Fibroblast of skin of scalp (primary cell): ENCODE measurements around the gene FCN3.
"Not testable (repeated sequence)": the region's sequence is repeated elsewhere in the genome, so short reads cannot be mapped to it uniquely, and the experiment has no call there.

ENCODE experiments used
- DNase-seq: peaks from one replicate; pipeline ENCODE4 v3.0.0-alpha.2; 2013

FCN3 gene

DNA sequence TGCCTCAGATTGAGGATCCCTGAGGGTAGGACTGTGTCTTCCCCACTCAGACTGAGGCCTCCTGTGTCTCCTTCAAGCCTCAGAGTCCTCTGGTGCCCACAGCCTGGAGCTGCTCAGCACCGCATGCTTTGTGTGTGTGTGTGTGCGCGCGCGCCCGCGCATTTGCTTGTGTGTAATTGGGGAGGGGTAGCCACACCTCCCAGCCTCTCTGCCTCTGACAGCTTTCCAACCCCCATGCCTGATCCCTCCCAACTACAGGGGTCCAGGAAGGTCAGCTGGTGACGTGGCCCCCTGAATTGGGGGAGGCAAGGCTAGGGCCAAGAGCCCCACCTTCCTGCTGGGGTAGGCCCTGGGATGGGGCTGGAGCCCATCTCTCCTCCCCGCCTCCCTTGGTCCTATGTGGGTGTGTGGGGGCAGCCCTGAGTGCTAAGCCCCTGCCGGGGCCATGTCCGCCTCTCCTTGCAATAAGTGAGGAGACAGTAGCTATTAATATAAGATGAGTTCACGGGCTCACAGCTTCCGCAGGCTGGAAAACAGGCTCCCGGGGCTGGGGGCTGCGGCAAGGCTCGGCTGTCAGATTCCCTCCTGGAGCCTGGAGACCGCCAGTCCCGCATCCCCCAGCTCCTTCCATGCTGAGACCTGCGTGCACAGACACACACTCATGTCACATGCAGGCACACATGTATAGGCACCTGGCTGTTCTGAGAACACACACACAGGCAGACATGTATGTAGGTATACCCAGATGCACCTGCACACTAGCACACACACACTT lies 24.8 kb upstream of the FCN3 start:
- DNase-seq, result peak; percentile 40

DNA sequence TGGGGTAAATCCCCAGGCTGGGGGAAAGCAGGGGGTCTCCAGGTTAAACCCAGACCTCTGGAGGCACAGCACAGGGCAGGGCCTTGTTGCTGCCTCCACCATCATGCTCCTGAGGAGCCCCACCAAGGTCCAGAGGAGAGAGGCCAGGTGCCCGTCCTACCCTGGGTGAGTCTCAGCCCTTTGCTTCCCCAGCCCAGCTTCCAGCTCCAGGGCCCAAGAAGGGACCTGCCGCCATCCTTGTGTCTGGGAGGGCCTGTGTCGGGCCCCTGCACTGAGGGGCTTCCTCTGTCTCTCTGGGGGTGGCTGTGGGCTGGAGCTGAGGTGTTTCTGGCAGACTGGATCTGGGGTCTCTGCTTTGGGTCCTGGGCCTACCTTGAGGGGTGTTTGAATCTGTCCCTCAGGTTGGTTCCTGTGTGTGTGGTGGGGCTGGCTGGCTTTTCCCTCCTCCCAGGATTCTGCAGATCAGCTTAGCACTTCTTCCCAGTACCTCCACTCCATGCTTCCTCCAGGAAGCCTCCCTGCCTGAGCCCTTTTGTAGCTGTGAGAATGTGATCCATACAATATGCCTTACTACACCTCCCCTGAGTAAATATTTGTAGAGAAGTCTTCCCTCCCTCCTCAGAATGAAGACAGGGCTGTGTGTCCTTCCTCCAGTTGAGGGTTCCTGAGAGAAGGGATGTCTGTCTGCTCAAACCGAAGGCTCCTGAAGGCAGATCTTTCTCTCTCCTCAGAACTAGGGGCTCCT lies 24.0 kb upstream of the FCN3 start:
- no peak for DNase-seq

DNA sequence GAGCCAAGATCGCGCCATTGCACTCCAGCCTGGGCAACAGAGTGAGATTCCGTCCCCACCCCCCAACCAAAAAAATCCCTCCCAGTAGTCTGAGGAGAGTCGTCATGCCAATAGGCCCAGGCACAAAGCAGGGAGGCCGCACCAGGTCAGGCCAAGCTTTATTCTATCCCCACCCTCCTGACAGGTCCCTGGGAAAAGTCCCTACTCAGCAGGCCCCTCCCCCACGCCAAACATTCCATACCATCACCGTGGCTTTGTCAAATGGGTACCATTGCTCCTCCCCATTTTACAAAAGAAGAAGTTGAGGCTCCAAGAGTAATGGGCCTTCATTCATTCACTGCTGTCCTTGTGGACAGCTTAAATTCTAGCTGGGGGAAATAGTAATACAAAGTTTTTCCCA lies 23.1 kb upstream of the FCN3 start:
- DNase-seq, result no peak

DNA sequence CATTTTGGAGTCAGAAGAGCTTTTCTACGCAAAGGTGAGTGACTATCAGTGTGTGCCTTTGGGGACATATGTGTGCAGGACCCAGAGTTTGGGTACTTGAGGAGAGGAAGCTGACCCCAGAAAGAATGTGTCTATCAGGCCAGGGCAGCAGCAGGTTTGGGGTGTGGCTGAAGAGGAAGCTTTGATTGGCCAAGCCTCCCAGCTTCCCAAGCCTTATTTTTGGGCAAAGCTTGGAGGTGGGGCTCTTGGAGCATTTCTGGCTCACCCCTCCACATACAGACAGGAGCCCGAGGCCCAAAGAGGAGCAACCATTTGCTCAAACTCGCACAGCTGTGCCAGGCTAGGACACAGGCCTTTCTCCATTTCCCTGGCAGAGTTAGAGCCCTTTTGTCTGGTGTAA lies 22.5 kb upstream of the FCN3 start:
- no peak for DNase-seq

GRCh38 chr1:27395441-27396195 lies 21.0 kb upstream of the FCN3 start:
- DNase-seq, result peak; percentile 72

- DNase-seq, result peak; percentile 23
Observed at GRCh38 chr1:27394925-27395324, 20.3 kb upstream of the FCN3 start.

DNA sequence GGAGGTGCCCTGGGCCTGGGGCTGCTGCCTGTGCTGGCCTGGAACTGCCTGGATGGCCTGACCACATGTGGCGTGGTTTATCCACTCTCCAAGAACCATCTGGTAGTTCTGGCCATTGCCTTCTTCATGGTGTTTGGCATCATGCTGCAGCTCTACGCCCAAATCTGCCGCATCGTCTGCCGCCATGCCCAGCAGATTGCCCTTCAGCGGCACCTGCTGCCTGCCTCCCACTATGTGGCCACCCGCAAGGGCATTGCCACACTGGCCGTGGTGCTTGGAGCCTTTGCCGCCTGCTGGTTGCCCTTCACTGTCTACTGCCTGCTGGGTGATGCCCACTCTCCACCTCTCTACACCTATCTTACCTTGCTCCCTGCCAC lies 19.6 kb upstream of the FCN3 start:
- DNase-seq, result no peak

GRCh38 chr1:27393641-27394281 lies 19.1 kb upstream of the FCN3 start:
- no peak for DNase-seq

- no peak for DNase-seq
Observed at GRCh38 chr1:27392778-27393635, 18.4 kb upstream of the FCN3 start.

- peak; percentile 93 for DNase-seq
Observed at GRCh38 chr1:27392096-27392777, 17.6 kb upstream of the FCN3 start, which contains the start of gene GPR3. Gene GPR3, plus strand, starts transcription at chr1:27392622. Its CDS starts 1,177 bp downstream, at chr1:27393799.

GRCh38 chr1:27391511-27392095 lies 17.0 kb upstream of the FCN3 start:
- DNase-seq, result peak; percentile 52

- peak; percentile 38 for DNase-seq
Observed at GRCh38 chr1:27388337-27389005, 13.8 kb upstream of the FCN3 start.

GRCh38 chr1:27384797-27385196 lies 10.2 kb upstream of the FCN3 start:
- DNase-seq, result not testable (repeated sequence)

DNA sequence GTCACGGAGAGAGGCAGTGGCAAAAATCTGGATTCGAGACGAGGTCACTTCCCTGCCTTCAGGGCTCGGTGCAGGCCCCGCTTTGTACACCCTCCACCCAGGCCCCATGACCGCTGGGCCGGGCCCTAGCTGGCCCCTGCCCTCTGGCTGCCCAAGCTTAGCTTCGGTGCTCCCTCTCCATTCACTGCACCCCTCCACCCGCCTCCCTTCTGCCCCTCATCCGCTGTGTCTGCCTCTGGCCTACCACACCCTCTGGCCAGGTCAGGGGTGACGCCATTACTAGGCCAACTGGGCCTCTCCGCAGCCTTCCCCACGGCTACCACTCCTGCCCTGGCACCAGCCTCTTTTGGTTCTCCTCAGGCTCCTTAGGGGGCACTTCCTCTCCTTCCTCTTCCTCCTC lies 9.0 kb upstream of the FCN3 start:
- DNase-seq, result no peak

- DNase-seq, result no peak
Observed at GRCh38 chr1:27383039-27383605, 8.5 kb upstream of the FCN3 start, which contains the start of gene CD164L2. Gene CD164L2, minus strand, starts transcription at chr1:27383333. Its CDS starts 94 bp downstream, at chr1:27383239.

- no peak for DNase-seq
Observed at GRCh38 chr1:27381969-27382762, 7.5 kb upstream of the FCN3 start.

- no peak for DNase-seq
Observed at GRCh38 chr1:27380766-27381733, 6.4 kb upstream of the FCN3 start.

DNA sequence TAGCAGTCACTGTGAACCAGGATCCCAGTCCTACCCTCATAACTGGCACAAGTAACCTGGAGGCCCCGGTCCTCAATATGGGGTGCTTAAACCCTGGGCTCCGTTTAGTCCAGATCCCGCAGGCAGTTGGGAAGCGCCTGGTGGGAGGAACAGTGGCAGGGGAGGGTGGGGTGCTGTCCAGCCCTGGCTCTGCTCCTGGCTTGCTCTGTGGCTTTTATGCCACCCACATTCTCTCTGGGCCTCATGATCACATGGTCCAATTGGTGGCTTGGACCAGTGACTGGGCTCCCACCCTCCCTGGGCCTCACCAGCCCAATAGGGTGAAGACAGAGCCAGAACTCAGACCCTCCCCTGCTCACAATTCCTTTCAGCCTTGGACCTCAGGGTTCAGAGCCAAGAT lies 5.6 kb upstream of the FCN3 start:
- no peak for DNase-seq
